ENCODE measurements around the gene MAMSTR. TPM values are rescaled to one million over a fixed set of nuclear protein-coding genes. Genes with fewer than 3 reads are reported as not detected.

Gene MAMSTR
- total and polyA plus RNA-seq, 8 donors, result 1.3 to 5.2 (median 4.5) TPM

DNA sequence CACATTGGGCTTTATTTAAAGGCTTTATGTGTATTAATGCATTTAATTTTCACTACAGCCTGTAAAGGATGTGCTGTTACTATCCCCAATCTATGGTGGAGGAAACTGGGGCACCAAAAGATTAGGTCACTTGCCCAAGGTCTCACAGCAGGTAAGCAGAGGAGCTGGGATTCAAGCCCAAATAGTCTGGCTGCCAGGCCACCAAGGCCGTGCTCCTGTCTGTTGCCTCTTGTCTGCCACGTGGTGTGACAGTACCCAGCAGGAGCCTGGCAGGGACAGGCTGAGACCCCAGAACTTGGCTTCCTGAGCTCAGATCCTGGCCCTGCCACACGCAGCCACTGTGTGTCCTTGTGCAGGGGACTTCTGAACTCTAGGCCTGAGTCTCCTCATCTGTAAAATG is 51.2 kb downstream of the MAMSTR start:
- DNase-seq (no peak), ATAC-seq (no peak)
- H3K27ac ChIP-seq, result no peak overlapping the region
- TF ChIP-seq, protein P1, sequence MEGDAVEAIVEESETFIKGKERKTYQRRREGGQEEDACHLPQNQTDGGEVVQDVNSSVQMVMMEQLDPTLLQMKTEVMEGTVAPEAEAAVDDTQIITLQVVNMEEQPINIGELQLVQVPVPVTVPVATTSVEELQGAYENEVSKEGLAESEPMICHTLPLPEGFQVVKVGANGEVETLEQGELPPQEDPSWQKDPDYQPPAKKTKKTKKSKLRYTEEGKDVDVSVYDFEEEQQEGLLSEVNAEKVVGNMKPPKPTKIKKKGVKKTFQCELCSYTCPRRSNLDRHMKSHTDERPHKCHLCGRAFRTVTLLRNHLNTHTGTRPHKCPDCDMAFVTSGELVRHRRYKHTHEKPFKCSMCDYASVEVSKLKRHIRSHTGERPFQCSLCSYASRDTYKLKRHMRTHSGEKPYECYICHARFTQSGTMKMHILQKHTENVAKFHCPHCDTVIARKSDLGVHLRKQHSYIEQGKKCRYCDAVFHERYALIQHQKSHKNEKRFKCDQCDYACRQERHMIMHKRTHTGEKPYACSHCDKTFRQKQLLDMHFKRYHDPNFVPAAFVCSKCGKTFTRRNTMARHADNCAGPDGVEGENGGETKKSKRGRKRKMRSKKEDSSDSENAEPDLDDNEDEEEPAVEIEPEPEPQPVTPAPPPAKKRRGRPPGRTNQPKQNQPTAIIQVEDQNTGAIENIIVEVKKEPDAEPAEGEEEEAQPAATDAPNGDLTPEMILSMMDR (IDR thresholded peaks at IDR 0.05), result no peak
- intact Hi-C loops (cut with DNase I), result no loop called here
- no peak overlapping the region for H3K4me3 ChIP-seq
- no peaks in the 10 kb centered on the region for H3K4me1 ChIP-seq
- no peaks in the 10 kb centered on the region for H3K9me3 ChIP-seq
- no peaks in the 10 kb centered on the region for H3K36me3 ChIP-seq
- H3K27me3 ChIP-seq, result no peaks in the 10 kb centered on the region

DNA sequence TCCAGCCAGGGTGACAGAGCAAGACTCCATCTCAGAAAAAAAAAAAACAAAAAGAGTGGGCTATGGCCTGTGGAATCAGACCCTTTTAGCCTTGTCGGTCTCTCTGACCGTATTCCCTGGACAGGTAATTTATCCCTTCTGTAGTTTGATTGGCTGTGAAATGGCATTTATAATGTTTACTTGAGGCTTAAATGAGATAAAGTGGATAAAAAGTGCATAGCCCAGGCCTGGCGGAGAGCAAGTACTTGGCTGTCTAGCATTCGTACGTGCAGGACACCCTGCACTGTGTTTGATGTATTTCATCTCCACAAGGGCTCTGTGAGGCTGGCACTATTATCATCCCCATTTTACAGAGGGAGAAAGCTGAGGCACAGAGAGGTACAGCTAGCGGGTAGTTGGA is 53.7 kb downstream of the MAMSTR start:
- H3K4me3 ChIP-seq, result no peak overlapping the region
- TF ChIP-seq, protein P1 (IDR thresholded peaks at IDR 0.05), result no peak
- no peak overlapping the region for H3K27ac ChIP-seq
- no peak for DNase-seq
- intact Hi-C loops (cut with DNase I), result no loop called here
- no peak for ATAC-seq
- H3K4me1 ChIP-seq, result peaks cover 2 to 6% of the 10 kb centered on the region in 2 donors
- no peaks in the 10 kb centered on the region for H3K36me3 ChIP-seq
- no peaks in the 10 kb centered on the region for H3K27me3 ChIP-seq
- no peaks in the 10 kb centered on the region for H3K9me3 ChIP-seq

DNA sequence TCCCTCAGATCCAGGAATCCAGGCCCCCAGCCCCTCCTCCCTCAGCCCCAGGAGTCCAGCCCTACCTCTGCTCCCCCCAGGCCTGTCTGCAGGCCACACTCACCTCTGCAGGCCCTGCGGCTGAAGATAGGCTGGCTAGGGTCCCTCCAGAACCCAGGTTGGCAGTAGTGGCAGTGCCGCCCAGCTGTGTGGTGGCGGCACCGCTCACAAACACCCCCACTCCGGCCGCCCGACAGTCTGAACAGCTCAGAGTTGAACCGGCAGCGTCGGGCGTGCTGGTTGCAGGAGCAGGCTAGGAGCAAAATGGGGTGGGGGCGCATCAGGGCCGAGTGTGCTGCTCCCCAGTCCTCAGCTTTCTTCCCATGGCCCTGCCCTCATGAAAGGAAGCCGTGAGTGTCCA is 55.0 kb downstream of the MAMSTR start:
- Histone ChIP-seq H3K9me3 (no peaks in the 10 kb centered on the region), H3K27me3 (no peaks in the 10 kb centered on the region), H3K4me3 (no peak overlapping the region), H3K4me1 (peaks cover 5 to 13% of the 10 kb centered on the region in 2 donors), H3K36me3 (no peaks in the 10 kb centered on the region), H3K27ac (no peak overlapping the region)
- DNase-seq (peak in 1 of 4 donors; percentile 73), ATAC-seq (no peak)
- intact Hi-C loops (cut with DNase I), result no loop called here
- TF ChIP-seq, protein P1 (IDR thresholded peaks at IDR 0.05), result no peak

DNA sequence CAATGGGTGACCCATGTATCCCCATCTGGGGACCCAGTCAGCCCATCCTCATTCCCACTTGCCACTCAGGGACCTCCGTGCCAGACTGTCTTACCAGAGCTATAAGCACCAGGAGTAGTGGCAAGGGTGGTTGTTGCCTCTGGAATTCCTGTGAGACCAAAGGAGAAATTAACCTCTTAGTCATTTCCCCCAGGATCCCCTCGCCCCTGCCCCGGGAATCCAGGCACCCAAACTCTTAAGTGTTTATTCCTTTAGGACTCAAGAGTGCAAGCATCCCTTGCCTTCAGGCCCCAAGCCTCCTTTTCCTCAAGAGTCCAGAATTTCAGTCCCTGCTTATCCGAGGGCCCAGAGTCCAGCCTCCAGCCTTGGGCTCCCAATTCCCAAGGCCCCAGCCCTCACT is 55.9 kb downstream of the MAMSTR start:
- Histone ChIP-seq H3K9me3 (no peaks in the 10 kb centered on the region), H3K27ac (no peak overlapping the region), H3K36me3 (no peaks in the 10 kb centered on the region), H3K27me3 (no peaks in the 10 kb centered on the region), H3K4me1 (peaks cover 5 to 13% of the 10 kb centered on the region in 2 donors), H3K4me3 (no peak overlapping the region)
- ATAC-seq, result no peak
- intact Hi-C loops (cut with DNase I), result no loop called here
- TF ChIP-seq, protein P1 (IDR thresholded peaks at IDR 0.05), result no peak
- DNase-seq, result no peak

Other genes starting within 250 kb of the MAMSTR start
- gene LMTK3, start 207.9 kb downstream of the MAMSTR start, total RNA-seq, result 1 to 10 TPM; 4.4 to 9.5 TPM
- gene LMTK3, start 207.9 kb downstream of the MAMSTR start, polyA plus RNA-seq (ENCODE audit: insufficient read length in 6 of 6), result 1 to 10 TPM; 1.7 to 3.5 (median 2.6) TPM
- 1 to 10 TPM; 2.8 to 6.3 TPM for gene SULT2B1, start 167.6 kb downstream of the MAMSTR start, total RNA-seq
- 1 to 10 TPM; 2.1 to 3.8 (median 2.9) TPM for gene SULT2B1, start 167.6 kb downstream of the MAMSTR start, polyA plus RNA-seq (ENCODE audit: insufficient read length in 6 of 6)
- not detected for gene SPACA4, start 113.0 kb downstream of the MAMSTR start, total RNA-seq
- under 1 TPM; 0.17 to 0.78 (median 0.26) TPM for gene SPACA4, start 113.0 kb downstream of the MAMSTR start, polyA plus RNA-seq (ENCODE audit: insufficient read length in 6 of 6)
- gene FAM83E, start 104.6 kb downstream of the MAMSTR start, total RNA-seq, result 10 to 100 TPM; 15.5 to 50.0 TPM
- 10 to 100 TPM in 2 of 6 donors, 1 to 10 TPM in 4; 4.7 to 12.3 (median 5.8) TPM for gene FAM83E, start 104.6 kb downstream of the MAMSTR start, polyA plus RNA-seq (ENCODE audit: insufficient read length in 6 of 6)
- gene RPL18, start 100.5 kb downstream of the MAMSTR start, total RNA-seq, result 1,000 to 10,000 TPM; 1,028 to 1,088 TPM
- 1,000 to 10,000 TPM; 1,451 to 1,744 (median 1,588) TPM for gene RPL18, start 100.5 kb downstream of the MAMSTR start, polyA plus RNA-seq (ENCODE audit: insufficient read length in 6 of 6)
- gene SPHK2, start 100.2 kb downstream of the MAMSTR start, total RNA-seq, result 10 to 100 TPM; 21.3 to 27.5 TPM
- gene SPHK2, start 100.2 kb downstream of the MAMSTR start, polyA plus RNA-seq (ENCODE audit: insufficient read length in 6 of 6), result 10 to 100 TPM; 10.2 to 17.1 (median 14.1) TPM
- gene DBP, start 82.3 kb downstream of the MAMSTR start, total RNA-seq, result 10 to 100 TPM in 1 of 2 donors, 1 to 10 TPM in 1; 8.9 to 10.5 TPM
- gene DBP, start 82.3 kb downstream of the MAMSTR start, polyA plus RNA-seq (ENCODE audit: insufficient read length in 6 of 6), result 10 to 100 TPM in 2 of 6 donors, 1 to 10 TPM in 4; 6.4 to 11.1 (median 9.5) TPM
- 1 to 10 TPM; 3.6 to 3.9 TPM for gene CA11, start 73.5 kb downstream of the MAMSTR start, total RNA-seq
- gene CA11, start 73.5 kb downstream of the MAMSTR start, polyA plus RNA-seq (ENCODE audit: insufficient read length in 6 of 6), result 1 to 10 TPM; 3.7 to 5.6 (median 5.0) TPM
- gene NTN5, start 46.7 kb downstream of the MAMSTR start, total RNA-seq, result under 1 TPM; 0.29 to 0.73 TPM
- gene NTN5, start 46.7 kb downstream of the MAMSTR start, polyA plus RNA-seq (ENCODE audit: insufficient read length in 6 of 6), result 1 to 10 TPM in 4 of 6 donors, under 1 TPM in 2; 0.66 to 1.4 (median 1.1) TPM
- 1 to 10 TPM; 1.1 to 2.7 TPM for gene FUT2, start 23.8 kb downstream of the MAMSTR start, total RNA-seq
- 1 to 10 TPM; 2.1 to 3.7 (median 2.8) TPM for gene FUT2, start 23.8 kb downstream of the MAMSTR start, polyA plus RNA-seq (ENCODE audit: insufficient read length in 6 of 6)
- 10 to 100 TPM; 15.0 to 25.4 TPM for gene RASIP1, start 20.9 kb upstream of the MAMSTR start, total RNA-seq
- gene RASIP1, start 20.9 kb upstream of the MAMSTR start, polyA plus RNA-seq (ENCODE audit: insufficient read length in 6 of 6), result 10 to 100 TPM; 16.0 to 29.9 (median 23.8) TPM
- 1 to 10 TPM in 1 of 2 donors, under 1 TPM in 1; 0.96 to 1.5 TPM for gene IZUMO1, start 27.2 kb upstream of the MAMSTR start, total RNA-seq
- gene IZUMO1, start 27.2 kb upstream of the MAMSTR start, polyA plus RNA-seq (ENCODE audit: insufficient read length in 6 of 6), result 1 to 10 TPM; 1.1 to 3.6 (median 1.8) TPM
- 1 to 10 TPM; 6.0 to 8.7 TPM for gene FUT1, start 32.9 kb upstream of the MAMSTR start, total RNA-seq
- gene FUT1, start 32.9 kb upstream of the MAMSTR start, polyA plus RNA-seq (ENCODE audit: insufficient read length in 6 of 6), result 1 to 10 TPM; 5.1 to 8.6 (median 6.5) TPM
- gene FGF21, start 35.8 kb upstream of the MAMSTR start, total RNA-seq, result not detected
- not detected for gene FGF21, start 35.8 kb upstream of the MAMSTR start, polyA plus RNA-seq (ENCODE audit: insufficient read length in 6 of 6)
- gene BCAT2, start 91.3 kb upstream of the MAMSTR start, total RNA-seq, result 10 to 100 TPM; 68.5 to 87.5 TPM
- 10 to 100 TPM; 37.0 to 50.1 (median 42.2) TPM for gene BCAT2, start 91.3 kb upstream of the MAMSTR start, polyA plus RNA-seq (ENCODE audit: insufficient read length in 6 of 6)
- 10 to 100 TPM; 10.1 to 20.3 TPM for gene HSD17B14, start 116.8 kb upstream of the MAMSTR start, total RNA-seq
- gene HSD17B14, start 116.8 kb upstream of the MAMSTR start, polyA plus RNA-seq (ENCODE audit: insufficient read length in 6 of 6), result 10 to 100 TPM in 1 of 6 donors, 1 to 10 TPM in 5; 6.7 to 10.9 (median 8.6) TPM
- 10 to 100 TPM; 21.0 to 37.3 TPM for gene PLEKHA4, start 148.9 kb upstream of the MAMSTR start, total RNA-seq
- gene PLEKHA4, start 148.9 kb upstream of the MAMSTR start, polyA plus RNA-seq (ENCODE audit: insufficient read length in 6 of 6), result 10 to 100 TPM; 14.4 to 21.1 (median 17.4) TPM
- gene PPP1R15A, start 152.7 kb upstream of the MAMSTR start, total RNA-seq, result 10 to 100 TPM; 68.4 to 74.8 TPM
- gene PPP1R15A, start 152.7 kb upstream of the MAMSTR start, polyA plus RNA-seq (ENCODE audit: insufficient read length in 6 of 6), result 100 to 1,000 TPM in 1 of 6 donors, 10 to 100 TPM in 5; 36.3 to 110 (median 58.4) TPM
- 1 to 10 TPM in 1 of 2 donors, under 1 TPM in 1; 0.89 to 1.2 TPM for gene TULP2, start 179.0 kb upstream of the MAMSTR start, total RNA-seq
- 1 to 10 TPM in 3 of 6 donors, under 1 TPM in 3; 0.72 to 1.4 (median 1.1) TPM for gene TULP2, start 179.0 kb upstream of the MAMSTR start, polyA plus RNA-seq (ENCODE audit: insufficient read length in 6 of 6)
- 100 to 1,000 TPM; 286 to 331 TPM for gene NUCB1, start 180.6 kb upstream of the MAMSTR start, total RNA-seq
- 100 to 1,000 TPM; 171 to 210 (median 192) TPM for gene NUCB1, start 180.6 kb upstream of the MAMSTR start, polyA plus RNA-seq (ENCODE audit: insufficient read length in 6 of 6)
- gene DHDH, start 214.0 kb upstream of the MAMSTR start, total RNA-seq, result 1 to 10 TPM; 3.3 to 4.1 TPM
- 1 to 10 TPM in 5 of 6 donors, under 1 TPM in 1; 0.86 to 2.4 (median 1.8) TPM for gene DHDH, start 214.0 kb upstream of the MAMSTR start, polyA plus RNA-seq (ENCODE audit: insufficient read length in 6 of 6)
- gene BAX, start 235.2 kb upstream of the MAMSTR start, total RNA-seq, result 100 to 1,000 TPM; 130 to 141 TPM
- 10 to 100 TPM; 47.7 to 69.7 (median 60.8) TPM for gene BAX, start 235.2 kb upstream of the MAMSTR start, polyA plus RNA-seq (ENCODE audit: insufficient read length in 6 of 6)
- 1,000 to 10,000 TPM; 8,739 to 9,329 TPM for gene FTL, start 245.6 kb upstream of the MAMSTR start, total RNA-seq
- gene FTL, start 245.6 kb upstream of the MAMSTR start, polyA plus RNA-seq (ENCODE audit: insufficient read length in 6 of 6), result 1,000 to 10,000 TPM; 1,119 to 1,450 (median 1,279) TPM